HT1080 (cell line): ENCODE results near the gene IFNA2. TPM values are rescaled to one million over a fixed set of nuclear protein-coding genes. Genes with fewer than 3 reads are reported as not detected.
"Not testable (repeated sequence)": the region's sequence is repeated elsewhere in the genome, so short reads cannot be mapped to it uniquely, and the experiment has no call there.

Experiments
- DNase-seq: peaks from one replicate; pipeline ENCODE4 v3.0.0-alpha.2; 2015; ENCODE audit warnings: low read depth
- total RNA-seq: library from RNA; depleted of rRNA; stranded (reverse); fragments of >200 nt; shearing (Covaris generic); gene quantifications from 2 replicates; pipeline ENCODE4 v1.2.3, GENCODE V29; 2014; rRNA removed

Gene IFNA2
- total RNA-seq, 1 experiment from 2014 or later, result not detected

DNA sequence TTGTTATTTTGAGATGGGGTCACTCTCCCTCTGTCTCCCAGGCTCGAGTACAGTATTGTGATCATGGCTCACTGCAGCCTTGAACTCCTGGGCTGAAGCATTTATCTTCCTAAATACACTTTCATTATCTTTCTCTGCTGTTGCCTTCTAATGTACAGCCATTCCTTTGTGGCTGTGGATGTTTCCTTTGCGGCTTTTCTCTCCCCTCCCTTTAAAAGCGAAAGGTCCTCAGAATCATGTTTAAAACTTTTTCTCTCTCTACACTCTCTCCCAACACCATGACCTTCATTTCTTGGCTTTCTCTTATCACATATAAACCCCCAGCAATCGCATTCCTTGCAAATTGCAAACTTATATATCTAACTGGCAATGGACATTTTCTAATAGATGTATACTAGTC lies 1.6 kb downstream of the IFNA2 start:
- no peak for DNase-seq

DNA sequence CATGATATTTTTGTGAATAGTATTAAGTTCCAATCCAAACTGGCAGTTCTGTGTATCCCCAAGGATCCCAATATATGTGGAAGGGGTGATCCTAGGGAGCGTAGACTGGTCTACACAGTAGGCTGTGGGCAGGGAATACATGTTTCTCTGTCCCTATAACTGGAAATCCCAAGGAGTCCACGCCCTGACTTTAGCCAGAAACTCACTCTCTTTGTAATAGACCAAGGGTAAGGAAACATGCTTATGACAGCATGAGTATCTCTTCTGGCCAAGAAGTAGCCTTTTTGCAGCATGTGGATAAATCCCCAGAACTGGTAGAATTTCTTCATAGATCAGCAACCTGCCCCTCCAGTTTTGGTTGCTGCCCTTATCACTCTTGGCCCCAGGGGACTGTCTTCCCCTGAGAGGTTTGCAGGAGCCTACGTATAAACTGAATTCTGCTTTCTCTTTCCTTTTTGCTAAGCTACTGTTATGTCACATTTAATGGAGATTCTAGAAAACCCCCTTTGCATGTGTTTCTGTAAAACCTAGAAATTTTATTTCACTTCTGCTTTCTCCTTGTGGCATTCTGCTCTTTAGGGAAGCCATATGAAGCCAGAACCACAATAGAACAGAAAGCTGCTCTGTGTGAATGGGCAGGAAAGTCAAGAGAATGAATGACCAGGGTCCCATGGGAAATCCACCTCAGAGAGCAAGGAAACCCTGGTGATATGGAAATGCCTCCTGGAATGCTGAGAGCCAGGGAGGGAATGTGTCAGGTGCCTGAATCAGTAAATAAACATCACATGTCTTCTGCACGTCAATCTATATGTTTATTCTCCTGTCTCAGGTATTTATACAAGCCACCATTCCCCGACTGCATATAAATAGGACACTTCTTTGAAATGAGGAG lies 3.5 kb downstream of the IFNA2 start:
- no peak for DNase-seq

DNA sequence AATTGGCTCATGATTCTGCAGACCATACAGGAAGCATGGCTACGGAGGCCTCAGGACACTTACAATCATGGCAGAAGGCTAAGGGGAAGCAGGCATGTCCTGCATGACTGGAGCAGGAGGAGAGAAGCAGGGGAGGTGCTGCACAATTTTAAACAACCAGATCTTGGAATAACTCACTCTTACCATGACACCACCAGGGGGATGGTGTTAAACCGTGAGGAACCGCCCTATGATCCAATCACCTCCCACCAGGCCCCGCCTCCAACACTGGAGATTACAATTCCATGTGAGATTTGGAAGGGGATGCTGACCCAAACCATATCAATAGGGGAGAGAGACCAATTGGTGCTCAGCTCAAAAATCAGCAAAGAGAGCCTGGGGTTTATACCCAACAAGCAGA lies 13.7 kb downstream of the IFNA2 start:
- not testable (repeated sequence) for DNase-seq

DNA sequence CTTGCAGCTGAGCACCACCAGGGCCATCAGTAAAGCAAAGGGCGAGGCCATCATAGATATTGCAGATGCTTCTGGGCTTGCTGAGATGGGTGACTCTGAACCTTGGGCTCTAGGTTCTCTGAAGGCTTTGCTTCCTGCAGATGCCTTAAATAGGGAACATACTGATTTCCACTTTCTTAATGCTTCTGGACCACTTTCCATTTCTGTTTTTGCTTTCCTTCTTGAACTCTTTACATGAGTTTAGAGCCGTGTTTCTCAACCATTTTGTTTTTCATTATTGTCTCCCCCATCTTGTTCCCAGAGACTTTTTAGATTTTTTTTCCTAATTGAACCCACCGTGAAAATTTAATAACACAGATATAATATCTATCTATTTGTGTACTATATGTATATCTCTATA lies 17.2 kb downstream of the IFNA2 start, which contains the start of gene IFNA13:
IFNA13 (minus strand) TSS at position 101 of the 400 bp plus-strand sequence; CDS start at position 54, 47 bp downstream.
- DNase-seq, result no peak

DNA sequence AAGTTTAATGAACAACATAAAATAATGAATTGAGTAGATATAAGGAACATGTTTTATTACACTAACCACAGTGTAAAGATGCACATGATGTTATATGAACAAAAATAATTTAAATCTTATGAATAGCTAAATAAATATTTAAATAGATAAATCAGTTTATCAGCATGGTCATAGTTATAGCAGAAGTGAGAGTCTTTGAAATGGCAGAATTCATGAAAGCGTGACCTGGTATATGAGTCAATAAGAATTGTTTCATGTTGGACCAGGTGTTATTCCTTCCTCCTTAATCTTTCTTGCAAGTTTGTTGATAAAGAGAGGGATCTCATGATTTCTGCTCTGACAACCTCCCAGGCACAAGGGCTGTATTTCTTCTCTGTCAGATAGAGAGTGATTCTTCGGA lies 18.0 kb downstream of the IFNA2 start:
- not testable (repeated sequence) for DNase-seq

- no peak for DNase-seq
Measured at GRCh38 chr9:21362287-21362686, 22.9 kb downstream of the IFNA2 start.

GRCh38 chr9:21357479-21358460 lies 27.4 kb downstream of the IFNA2 start:
- DNase-seq, result no peak

DNA sequence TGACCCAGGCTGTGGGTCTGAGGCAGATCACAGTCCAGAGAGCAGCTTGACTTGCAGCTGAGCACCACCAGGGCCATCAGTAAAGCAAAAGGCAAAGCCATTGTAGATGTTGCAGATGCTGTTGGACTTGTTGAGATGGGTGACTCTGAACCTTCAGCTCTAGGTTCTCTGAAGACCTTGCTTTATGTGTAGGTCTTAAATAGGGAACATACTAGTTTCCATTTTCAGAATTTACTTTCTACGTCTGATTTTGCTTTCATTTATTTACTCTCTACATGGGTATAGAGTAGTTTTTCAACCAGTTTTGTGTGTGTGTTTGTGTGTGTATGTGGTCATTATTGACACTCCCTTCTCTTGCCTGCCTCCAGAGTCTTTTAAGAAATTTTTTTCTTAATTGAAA lies 34.4 kb downstream of the IFNA2 start, which contains the start of gene IFNA6:
IFNA6 (minus strand) TSS at position 101 of the 400 bp plus-strand sequence; CDS start at position 101, 0 bp downstream.
- no peak for DNase-seq

- DNase-seq, result no peak
Measured at GRCh38 chr9:21348430-21348970, 36.7 kb downstream of the IFNA2 start.

DNA sequence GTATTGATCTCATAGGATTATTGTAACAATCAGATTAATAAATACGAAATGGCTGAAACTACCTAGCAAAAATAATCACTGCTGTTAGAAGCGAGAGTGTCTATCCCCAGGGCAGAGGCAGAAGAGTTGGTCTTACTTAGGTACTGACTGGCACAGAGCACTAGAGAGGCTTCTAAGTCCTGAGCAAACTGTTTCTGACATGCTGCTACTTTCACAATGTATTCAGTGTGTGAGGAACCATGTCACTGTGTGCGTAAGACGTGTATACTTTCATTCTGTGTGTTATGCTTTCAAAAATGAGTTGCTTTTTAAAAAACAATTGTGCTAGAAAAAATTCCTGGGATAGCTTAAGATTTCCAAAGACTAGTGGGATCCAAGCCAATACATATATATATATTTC lies 44.5 kb downstream of the IFNA2 start:
- DNase-seq, result no peak

- no peak for DNase-seq
Measured at GRCh38 chr9:21336457-21336856, 48.7 kb downstream of the IFNA2 start.

GRCh38 chr9:21334701-21335632 lies 50.2 kb downstream of the IFNA2 start, which contains the start of gene KLHL9:
Gene KLHL9 (minus strand): TSS chr9:21335404. CDS start chr9:21334859, 545 bp downstream.
- DNase-seq, result peak; percentile 80

Other genes with a start within 250 kb of the IFNA2 start
- not detected in 2 replicates for gene IFNW1, start 243.6 kb downstream of the IFNA2 start, total RNA-seq
- not detected in 2 replicates for gene IFNA21, start 218.7 kb downstream of the IFNA2 start, total RNA-seq
- not detected in 2 replicates for gene IFNA4, start 197.8 kb downstream of the IFNA2 start, total RNA-seq
- not detected in 2 replicates for gene IFNA7, start 183.2 kb downstream of the IFNA2 start, total RNA-seq
- gene IFNA10, start 178.3 kb downstream of the IFNA2 start, total RNA-seq, result not detected in 2 replicates
- not detected in 2 replicates for gene IFNA16, start 168.1 kb downstream of the IFNA2 start, total RNA-seq
- not detected in 2 replicates for gene IFNA17, start 157.2 kb downstream of the IFNA2 start, total RNA-seq
- gene IFNA14, start 145.4 kb downstream of the IFNA2 start, total RNA-seq, result not detected in 2 replicates
- gene IFNA5, start 80.1 kb downstream of the IFNA2 start, total RNA-seq, result not detected in 2 replicates
- 21.6 and 25.0 TPM in 2 replicates for gene KLHL9, start 50.0 kb downstream of the IFNA2 start, total RNA-seq
- not detected in 2 replicates for gene IFNA6, start 34.5 kb downstream of the IFNA2 start, total RNA-seq
- gene IFNA13, start 17.3 kb downstream of the IFNA2 start, total RNA-seq, result not detected in 2 replicates
- gene IFNA8, start 23.7 kb upstream of the IFNA2 start, total RNA-seq, result not detected in 2 replicates
- not detected in 2 replicates for gene IFNA1, start 55.0 kb upstream of the IFNA2 start, total RNA-seq
- 0.43 and 0.94 TPM in 2 replicates for gene IFNE, start 96.9 kb upstream of the IFNA2 start, total RNA-seq